Lower lobe of right lung (tissue), 2 donors: ENCODE measurements around the gene FBF1. TPM values are rescaled to one million over a fixed set of nuclear protein-coding genes. Genes with fewer than 3 reads are reported as not detected.

Experiments used
- ATAC-seq, 2 donors: fragments of 200-7000 bp; cut with Tn5 transposase; one replicate each; pipeline ENCODE4 v1.9.1; 2020 to 2022; ENCODE audit warnings: mild to moderate bottlenecking in 2 of 2, moderate library complexity in 2 of 2
- DNase-seq: peaks from one replicate; pipeline ENCODE4 v3.0.0-alpha.2; 2020
- H3K27ac ChIP-seq: fragments of 200-600 bp; one replicate; pipeline ENCODE4 v1.8.0; 2022
- H3K27me3 ChIP-seq: fragments of 200-600 bp; one replicate; pipeline ENCODE4 v1.8.0; 2022; ENCODE audit warnings: low read depth
- H3K36me3 ChIP-seq: fragments of 200-600 bp; one replicate; pipeline ENCODE4 v1.8.0; 2022; ENCODE audit warnings: mild to moderate bottlenecking
- H3K4me1 ChIP-seq: fragments of 200-600 bp; one replicate; pipeline ENCODE4 v1.8.0; 2022
- H3K4me3 ChIP-seq: fragments of 200-600 bp; one replicate; pipeline ENCODE4 v1.8.0; 2022; ENCODE audit warnings: mild to moderate bottlenecking
- H3K9me3 ChIP-seq: fragments of 200-600 bp; one replicate; pipeline ENCODE4 v1.8.0; 2022
- CTCF ChIP-seq: fragments of 200-600 bp; IDR thresholded peaks from one replicate; pipeline ENCODE4 v1.8.0; 2022; ENCODE audit warnings: antibody characterized with exemption, mild to moderate bottlenecking
- intact Hi-C: fragments of 100-400 bp; cut with DNase I; formaldehyde crosslinking; loops from one replicate; pipeline ENCODE4 v1.11.0; 2022
- total RNA-seq: library from RNA; stranded (reverse); fragmentation: NEBNext Ultra II Directional; extraction: Animal tissue kit (Norgen Biotek cat#: 25700); gene quantifications from one replicate; pipeline ENCODE4 v1.2.1, GENCODE V29; 2021
- donor health status: DM: no; HTN: yes; CAD: no; lungs with severe emphysema.

The FBF1 gene
- total RNA-seq, 1 donor from 2014 or later: 13.1 TPM

- no peak for ATAC-seq
- H3K9me3 ChIP-seq: no peaks in the 10 kb centered on the region
- intact Hi-C loops: loop anchor here (10.0 kb wide), 1 partner anchor 95 kb away; the partner anchor contains the start of gene CDK3
- H3K36me3 ChIP-seq: peaks cover 8% of the 10 kb centered on the region
- H3K4me1 ChIP-seq: peaks cover 43% of the 10 kb centered on the region
- TF ChIP-seq CTCF: no peak
- H3K4me3 ChIP-seq: no peak overlapping the region
- H3K27me3 ChIP-seq: no peaks in the 10 kb centered on the region
- peak overlapping the region; percentile 64 for H3K27ac ChIP-seq
- no peak for DNase-seq
These were observed 31.0 kb downstream of the FBF1 start for GRCh38 chr17:75909812-75910274.

GRCh38 chr17:75909051-75909811 is 31.6 kb downstream of the FBF1 start:
- Histone ChIP-seq H3K36me3 (peaks cover 8% of the 10 kb centered on the region), H3K27ac (peak overlapping the region; percentile 64), H3K4me1 (peaks cover 44% of the 10 kb centered on the region), H3K4me3 (no peak overlapping the region), H3K9me3 (no peaks in the 10 kb centered on the region), H3K27me3 (no peaks in the 10 kb centered on the region)
- no peak for TF ChIP-seq CTCF
- DNase-seq (no peak), ATAC-seq (no peak)
- intact Hi-C loops: loop anchor here (10.0 kb wide), 1 partner anchor 96 kb away; the partner anchor contains the start of gene CDK3

- Histone ChIP-seq H3K4me3 (no peak overlapping the region), H3K27me3 (no peaks in the 10 kb centered on the region), H3K27ac (peak overlapping the region; percentile 68), H3K9me3 (no peaks in the 10 kb centered on the region), H3K36me3 (peaks cover 3% of the 10 kb centered on the region), H3K4me1 (peaks cover 54% of the 10 kb centered on the region)
- no peak for TF ChIP-seq CTCF
- peak; percentile 70 to 71 for ATAC-seq
- intact Hi-C loops: loop anchor here (10.0 kb wide), 1 partner anchor 97 kb away; the partner anchor contains the start of gene CDK3
- peak; percentile 84 for DNase-seq
These were observed 32.6 kb downstream of the FBF1 start for GRCh38 chr17:75908201-75908600.

- Histone ChIP-seq H3K27me3 (no peaks in the 10 kb centered on the region), H3K36me3 (peaks cover 22% of the 10 kb centered on the region), H3K4me3 (no peak overlapping the region), H3K27ac (peak overlapping the region; percentile 91), H3K9me3 (no peaks in the 10 kb centered on the region), H3K4me1 (peaks cover 55% of the 10 kb centered on the region)
- DNase-seq: no peak
- no peak for ATAC-seq
- intact Hi-C loops: loop anchor here (10.0 kb wide), 1 partner anchor 98 kb away; the partner anchor contains the start of gene CDK3
- TF ChIP-seq CTCF: no peak
These were observed 34.5 kb downstream of the FBF1 start for GRCh38 chr17:75906143-75906884.

GRCh38 chr17:75904749-75905521 is 35.9 kb downstream of the FBF1 start, which contains the start of gene MRPL38:
Gene MRPL38 (minus strand): TSS chr17:75904884. CDS start chr17:75904875, 9 bp downstream.
- Histone ChIP-seq H3K4me3 (peak within 1 kb of the TSS; percentile 81), H3K27me3 (no peaks in the 10 kb centered on the region), H3K27ac (peak within 1 kb of the TSS; percentile 91), H3K36me3 (peaks cover 36% of the 10 kb centered on the region), H3K9me3 (no peaks in the 10 kb centered on the region), H3K4me1 (peaks cover 44% of the 10 kb centered on the region)
- DNase-seq (peak; percentile 97), ATAC-seq (peak; percentile 93 to 96)
- peak; percentile 99 for TF ChIP-seq CTCF
- intact Hi-C loops: loop anchor here (10.0 kb wide), 1 partner anchor 100 kb away; the partner anchor contains the start of gene CDK3
